Adrenal gland (tissue), 12 donors: ENCODE data around the gene BCAS3. TPM values are rescaled to one million over a fixed set of nuclear protein-coding genes. Genes with fewer than 3 reads are reported as not detected.
"Not testable (repeated sequence)": the region's sequence is repeated elsewhere in the genome, so short reads cannot be mapped to it uniquely, and the experiment has no call there.

Experiments
- DNase-seq, 7 donors: peaks; one replicate each; pipeline ENCODE4 v3.0.0-alpha.2; 2019 to 2020
- H3K27ac ChIP-seq, 5 donors: fragments of 200-600 bp; sonication (generic) in 4 of 5; 1 replicate in 3 of 5; 2 replicates in 2 of 5; pipeline versions ENCODE4 v1.5.1 to v1.8.0; 2016 to 2020; ENCODE audit warnings: mild to moderate bottlenecking in 1 of 5
- H3K27me3 ChIP-seq: fragments of 200-600 bp; 2 replicates; pipeline ENCODE4 v1.8.0; 2021
- H3K36me3 ChIP-seq, 2 donors: fragments of 200-600 bp; replicated peaks in 1 of 2; 1 replicate in 1 of 2; 2 replicates in 1 of 2; pipeline versions ENCODE4 v1.5.1 to v1.8.0; 2018 to 2022
- H3K4me1 ChIP-seq, 2 donors: fragments of 200-600 bp; replicated peaks in 1 of 2; 1 replicate in 1 of 2; 2 replicates in 1 of 2; pipeline versions ENCODE4 v1.5.1 to v1.8.0; 2018 to 2021
- H3K4me3 ChIP-seq, 4 donors: fragments of 200-600 bp; sonication (generic) in 3 of 4; one replicate each; pipeline ENCODE4 v1.5.1; 2016 to 2018
- H3K9me3 ChIP-seq, 3 donors: fragments of 200-600 bp; sonication (generic) in 1 of 3; replicated peaks in 1 of 3; 1 replicate in 2 of 3; 2 replicates in 1 of 3; pipeline versions ENCODE4 v1.5.1 to v1.8.0; 2016 to 2021
- POLR2A ChIP-seq, 2 donors: fragments of 450-650 bp; IDR thresholded peaks; one replicate each; pipeline ENCODE4 v1.6.1; 2017; ENCODE audit warnings: antibody characterized with exemption in 2 of 2, mild to moderate bottlenecking in 2 of 2, moderate library complexity in 1 of 2
- WGBS, 4 donors: extraction: QIAGEN DNeasy Blood & Tissue Kit in 2 of 4; methylation state at CpG; one replicate each; pipeline versions ENCODE4 v1.1.5 to v1.1.7; 2013 to 2017; 5-methylcytosine and 5-hydroxymethylcytosine counted together
- intact Hi-C, 2 donors: fragments of 100-400 bp; cut with DNase I; formaldehyde crosslinking; loops; one replicate each; pipeline versions ENCODE4 v1.14.1 to v1.15.0; 2022 to 2023
- polyA plus RNA-seq, 3 donors: library from polyadenylated mRNA; stranded (reverse); fragments of 200-250 nt in 2 of 3; fragments of 350-450 nt in 1 of 3; fragmentation: Illumina TruSeq in 1 of 3; extraction: RNeasy Lipid Tissue Mini Kit (QIAGEN cat#74804) in 1 of 3; gene quantifications; one replicate each; pipeline ENCODE4 v1.2.3, GENCODE V29; 2013 to 2014
- total RNA-seq, 9 donors: library from RNA; depleted of rRNA in 4 of 9; stranded (reverse); fragments of >200 nt in 4 of 9; fragments of 120-200 nt in 1 of 9; fragmentation: NEBNext Ultra II Directional in 1 of 9; extraction: Animal tissue kit (Norgen Biotek cat#: 25700) in 1 of 9; gene quantifications; one replicate each; pipeline versions ENCODE4 v1.1.0 to v1.2.4, GENCODE V29; 2013 to 2023
- TF ChIP-seq, protein P1 (sequence below), 6 experiments: fragments of 450-650 bp in 4 of 6; fragments of 200-600 bp in 2 of 6; sonication (generic) in 1 of 6; IDR thresholded peaks; 1 replicate in 5 of 6; 2 replicates in 1 of 6; pipeline versions ENCODE4 v1.5.1 to v1.8.0; 2016 to 2021; ENCODE audit warnings: antibody characterized with exemption in 6 of 6, mild to moderate bottlenecking in 2 of 6, moderate library complexity in 1 of 6
- donor health status: healthy with polysubstance abuse.
- donor health status: Bipolar disorder and iron deficiency.
- donor health status: DM: yes; HTN: yes; CAD: no.
- donor health status: DM: no; HTN: no; CAD: no.
- donor health status: DM: no; HTN: no; CAD: no.
- donor health status: DM: yes; HTN: yes; CAD: no.

The BCAS3 gene
- total and polyA plus RNA-seq, 12 donors = 9.4 to 105 (median 29.0) TPM

DNA sequence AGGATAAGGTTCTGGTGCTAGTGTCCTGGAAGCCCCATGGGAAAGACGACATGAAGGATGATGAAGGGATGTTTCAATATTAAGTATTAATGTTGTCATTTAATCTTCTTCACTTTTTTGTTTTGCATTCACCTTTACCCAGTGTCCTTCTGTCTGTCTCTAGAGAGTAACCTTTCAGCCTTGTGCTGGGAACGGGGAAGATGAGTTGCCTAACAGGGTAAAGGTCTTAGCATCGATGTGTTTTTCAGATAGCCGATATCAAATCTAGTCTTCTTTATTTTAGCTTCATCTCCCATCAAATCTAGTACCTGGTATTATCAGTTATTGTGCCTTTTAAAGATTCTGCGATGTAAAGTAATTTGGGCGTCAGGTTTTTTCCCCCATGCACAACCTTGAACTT is 125.4 kb downstream of the BCAS3 start:
- TF ChIP-seq POLR2A (IDR thresholded peaks at IDR 0.05) = no peak
- TF ChIP-seq, protein P1, sequence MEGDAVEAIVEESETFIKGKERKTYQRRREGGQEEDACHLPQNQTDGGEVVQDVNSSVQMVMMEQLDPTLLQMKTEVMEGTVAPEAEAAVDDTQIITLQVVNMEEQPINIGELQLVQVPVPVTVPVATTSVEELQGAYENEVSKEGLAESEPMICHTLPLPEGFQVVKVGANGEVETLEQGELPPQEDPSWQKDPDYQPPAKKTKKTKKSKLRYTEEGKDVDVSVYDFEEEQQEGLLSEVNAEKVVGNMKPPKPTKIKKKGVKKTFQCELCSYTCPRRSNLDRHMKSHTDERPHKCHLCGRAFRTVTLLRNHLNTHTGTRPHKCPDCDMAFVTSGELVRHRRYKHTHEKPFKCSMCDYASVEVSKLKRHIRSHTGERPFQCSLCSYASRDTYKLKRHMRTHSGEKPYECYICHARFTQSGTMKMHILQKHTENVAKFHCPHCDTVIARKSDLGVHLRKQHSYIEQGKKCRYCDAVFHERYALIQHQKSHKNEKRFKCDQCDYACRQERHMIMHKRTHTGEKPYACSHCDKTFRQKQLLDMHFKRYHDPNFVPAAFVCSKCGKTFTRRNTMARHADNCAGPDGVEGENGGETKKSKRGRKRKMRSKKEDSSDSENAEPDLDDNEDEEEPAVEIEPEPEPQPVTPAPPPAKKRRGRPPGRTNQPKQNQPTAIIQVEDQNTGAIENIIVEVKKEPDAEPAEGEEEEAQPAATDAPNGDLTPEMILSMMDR (IDR thresholded peaks at IDR 0.05) = no peak
- no peaks in the 10 kb centered on the region for H3K27me3 ChIP-seq

GRCh38 chr17:60804831-60805230 is 127.2 kb downstream of the BCAS3 start:
- no peak overlapping the region for H3K27ac ChIP-seq
- H3K4me3 ChIP-seq = no peak overlapping the region
- no peak for TF ChIP-seq POLR2A (IDR thresholded peaks at IDR 0.05)
- DNase-seq = no peak
- intact Hi-C loops = no loop called here
- 94 to 97% (median 96%) methylated on average over 3 of the region's 3 CpGs for WGBS, 4 donors
- H3K9me3 ChIP-seq = no peaks in the 10 kb centered on the region
- no peaks in the 10 kb centered on the region for H3K36me3 ChIP-seq
- H3K27me3 ChIP-seq = no peaks in the 10 kb centered on the region
- H3K4me1 ChIP-seq = no peaks in the 10 kb centered on the region

More for the DNA sequence above, 125.4 kb downstream of the BCAS3 start:
- H3K9me3 ChIP-seq = no peaks in the 10 kb centered on the region
- no peaks in the 10 kb centered on the region for H3K4me1 ChIP-seq
- no peaks in the 10 kb centered on the region for H3K36me3 ChIP-seq
- WGBS, 4 donors = 79 to 84% (median 83%) methylated on average over 6 of the region's 6 CpGs
- H3K4me3 ChIP-seq = no peak overlapping the region
- H3K27ac ChIP-seq = no peak overlapping the region
- intact Hi-C loops = no loop called here
- DNase-seq = no peak

DNA sequence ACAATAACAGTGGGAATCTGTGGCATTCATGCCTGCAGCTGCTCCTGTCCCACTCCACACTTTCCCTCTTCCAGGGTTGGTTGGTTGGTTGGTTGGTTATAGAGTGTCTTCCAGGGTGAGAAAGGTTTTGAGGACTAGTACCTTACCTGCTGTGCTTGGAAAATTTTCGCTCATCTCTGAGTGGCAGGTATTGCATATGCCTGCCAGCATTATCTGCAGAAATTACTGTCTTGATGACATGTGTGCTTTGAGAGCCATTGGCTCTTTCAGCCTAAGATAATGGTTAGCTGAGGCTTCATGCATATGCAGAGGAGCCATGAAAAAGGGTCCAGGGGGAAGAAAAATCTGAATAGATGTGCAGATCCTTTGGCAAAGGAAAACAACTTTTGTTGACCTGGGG is 131.8 kb downstream of the BCAS3 start:
- no peaks in the 10 kb centered on the region for H3K27me3 ChIP-seq
- no peak overlapping the region for H3K27ac ChIP-seq
- peaks cover 0 to 6% (median 0%) of the 10 kb centered on the region in 3 donors for H3K9me3 ChIP-seq
- TF ChIP-seq, protein P1 (IDR thresholded peaks at IDR 0.05) = no peak
- TF ChIP-seq POLR2A (IDR thresholded peaks at IDR 0.05) = no peak
- no peaks in the 10 kb centered on the region for H3K4me1 ChIP-seq
- intact Hi-C loops = no loop called here
- no peaks in the 10 kb centered on the region for H3K36me3 ChIP-seq
- DNase-seq = no peak
- 90 to 97% (median 92%) methylated on average over 1 of the region's 1 CpG for WGBS, 4 donors
- no peak overlapping the region for H3K4me3 ChIP-seq

GRCh38 chr17:60814941-60815340 is 137.3 kb downstream of the BCAS3 start:
- 82 to 88% (median 86%) methylated on average over 2 of the region's 2 CpGs for WGBS, 4 donors

DNA sequence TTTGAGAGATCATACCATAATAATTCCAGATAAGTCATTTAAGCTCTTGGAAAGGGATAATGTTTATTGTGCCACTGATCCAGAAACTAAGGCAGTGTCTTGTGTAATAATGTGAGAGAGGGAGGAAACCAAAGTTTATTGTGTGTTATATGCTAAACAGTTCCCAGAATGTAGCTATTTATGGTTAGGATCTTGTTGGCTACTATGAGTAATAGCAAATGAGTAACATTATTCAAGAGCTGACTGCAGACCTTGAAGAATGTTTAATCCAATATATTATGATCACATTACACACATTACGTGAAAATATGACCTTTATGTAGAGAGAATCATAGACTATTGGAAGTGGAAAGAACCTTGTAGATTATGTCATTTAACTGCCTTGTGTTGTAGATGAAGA is 139.5 kb downstream of the BCAS3 start:
- Histone ChIP-seq H3K27me3 (no peaks in the 10 kb centered on the region), H3K36me3 (no peaks in the 10 kb centered on the region), H3K4me1 (peaks cover 0 to 10% of the 10 kb centered on the region in 2 donors), H3K4me3 (no peak overlapping the region), H3K9me3 (peaks cover 0 to 6% (median 0%) of the 10 kb centered on the region in 3 donors), H3K27ac (peak overlapping the region in 1 of 5 donors; percentile 1)
- intact Hi-C loops = no loop called here
- no peak for DNase-seq
- no peak for TF ChIP-seq POLR2A (IDR thresholded peaks at IDR 0.05)
- TF ChIP-seq, protein P1 (IDR thresholded peaks at IDR 0.05) = no peak
- 30 to 52% (median 40%) methylated on average over 1 of the region's 1 CpG for WGBS, 4 donors

More at GRCh38 chr17:60814941-60815340, 137.3 kb downstream of the BCAS3 start:
- intact Hi-C loops, DNase-seq, H3K9me3 ChIP-seq, H3K4me1 ChIP-seq, H3K27me3 ChIP-seq, H3K4me3 ChIP-seq, H3K36me3 ChIP-seq, H3K27ac ChIP-seq: not testable (repeated sequence)
